NCI-H524 treated with DMSO at 0.1 percent for 48 hours (cell line): ENCODE results near the gene RBMX2.

ENCODE experiments used
- DNase-seq: peaks from one replicate; lab custom pipeline; 2025; lab: John Stamatoyannopoulos, UW

Gene RBMX2

GRCh38 chrX:130446974-130447373, 45.2 kb downstream of the RBMX2 start:
- DNase-seq: no peak
